Subcutaneous adipose tissue (tissue), 4 donors: ENCODE measurements around the gene NLN. TPM values are rescaled to one million over a fixed set of nuclear protein-coding genes. Genes with fewer than 3 reads are reported as not detected.

Experiments used
- CTCF ChIP-seq: fragments of 450-650 bp; IDR thresholded peaks from one replicate; pipeline ENCODE4 v1.5.1; 2016; ENCODE audit warnings: low read depth, mild to moderate bottlenecking, control low read depth, antibody characterized with exemption, moderate library complexity
- total RNA-seq, 4 donors: library from RNA; depleted of rRNA; stranded (reverse); fragments of >200 nt; gene quantifications; one replicate each; pipeline ENCODE4 v1.1.0, GENCODE V29; 2016

The NLN gene
- total RNA-seq, 4 donors from 2014 or later = 8.3 to 23.3 (median 20.0) TPM

DNA sequence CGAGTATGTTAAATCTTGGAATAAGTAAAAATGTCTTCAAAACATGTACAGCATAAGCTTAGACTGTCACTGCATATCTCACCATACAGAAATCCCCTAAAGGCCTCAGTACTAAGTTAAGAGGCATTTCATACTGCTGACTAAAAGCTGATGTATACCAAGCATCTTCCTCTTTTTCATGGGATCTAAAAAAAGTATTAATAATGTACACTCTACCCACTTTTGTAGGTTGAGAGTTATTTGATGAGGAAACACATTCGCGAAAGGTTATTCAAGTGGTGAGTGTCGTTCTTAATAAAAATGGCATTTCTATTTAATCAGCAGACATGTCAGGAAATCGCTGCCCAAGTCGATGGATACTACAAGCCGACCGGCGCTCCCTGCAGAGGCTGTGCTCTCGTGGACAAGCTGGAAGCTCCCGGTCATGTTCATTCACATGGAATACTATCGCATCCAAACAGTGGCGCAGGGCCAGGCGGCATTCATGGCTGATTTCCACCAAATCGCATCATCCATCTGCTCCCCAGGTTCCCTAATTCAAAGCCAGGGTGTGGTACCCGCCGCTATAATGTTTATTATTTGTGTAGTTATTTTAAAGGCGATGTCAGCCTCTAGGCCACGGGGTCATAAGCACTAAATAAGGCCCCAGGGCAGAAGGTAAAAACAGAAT, 820 bp upstream of the NLN start:
- TF ChIP-seq CTCF = no peak

- no peak for TF ChIP-seq CTCF
Measured at GRCh38 chr5:65722575-65723403, 784 bp downstream of the NLN start.

DNA sequence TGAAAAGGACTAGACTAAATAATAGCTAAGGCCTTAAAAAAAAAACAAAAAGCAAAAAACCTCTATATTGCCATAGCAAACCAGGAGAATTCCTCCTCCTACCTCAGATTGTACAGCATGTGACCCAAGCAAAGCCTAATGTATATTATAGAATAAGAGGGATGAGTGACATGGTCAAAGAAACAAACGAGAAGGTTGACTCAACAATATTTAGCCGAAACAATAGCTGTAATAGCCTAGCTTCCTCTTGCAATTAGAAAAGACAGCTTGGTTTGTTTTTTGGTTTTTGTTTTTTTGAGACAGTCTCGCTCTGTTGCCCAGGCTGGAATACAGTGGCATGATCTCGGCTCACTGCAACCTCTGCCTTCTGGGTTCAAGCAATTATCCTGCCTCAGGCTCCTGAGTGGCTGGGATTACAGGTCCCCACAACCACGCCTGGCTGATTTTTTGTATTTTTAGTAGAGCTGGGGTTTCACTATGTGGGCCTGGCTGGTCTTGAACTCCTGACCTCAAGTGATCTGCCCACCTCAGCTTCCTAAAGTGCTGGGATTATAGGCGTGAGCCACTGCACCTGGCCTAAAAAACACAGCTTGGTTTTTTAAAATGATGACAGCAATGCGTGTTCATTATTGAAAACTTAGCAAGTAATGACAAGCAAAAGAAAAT, 5.6 kb downstream of the NLN start:
- no peak for TF ChIP-seq CTCF

- no peak for TF ChIP-seq CTCF
Measured at GRCh38 chr5:65728218-65728617, 6.2 kb downstream of the NLN start.

DNA sequence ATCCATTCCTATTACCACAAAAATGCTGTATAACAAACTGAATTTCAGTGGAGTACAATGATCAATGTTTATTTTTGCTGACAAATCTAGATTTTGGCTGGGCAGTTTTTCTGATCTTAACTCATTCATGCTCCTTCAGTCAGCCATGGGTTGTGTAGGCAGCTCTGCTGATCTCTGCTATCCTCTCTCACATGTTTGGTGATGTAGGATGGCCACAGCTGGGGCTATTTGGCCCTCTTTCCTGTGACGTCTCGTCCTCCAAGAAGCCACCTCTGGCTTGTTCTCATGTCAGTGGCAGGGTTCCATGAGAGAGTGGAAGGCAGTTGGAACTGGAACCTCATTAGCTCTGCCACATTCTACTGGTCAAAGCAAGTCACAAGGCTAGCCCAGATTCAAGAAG, 8.9 kb downstream of the NLN start:
- TF ChIP-seq CTCF = no peak

- TF ChIP-seq CTCF = no peak
Measured at GRCh38 chr5:65734921-65735320, 12.9 kb downstream of the NLN start.

DNA sequence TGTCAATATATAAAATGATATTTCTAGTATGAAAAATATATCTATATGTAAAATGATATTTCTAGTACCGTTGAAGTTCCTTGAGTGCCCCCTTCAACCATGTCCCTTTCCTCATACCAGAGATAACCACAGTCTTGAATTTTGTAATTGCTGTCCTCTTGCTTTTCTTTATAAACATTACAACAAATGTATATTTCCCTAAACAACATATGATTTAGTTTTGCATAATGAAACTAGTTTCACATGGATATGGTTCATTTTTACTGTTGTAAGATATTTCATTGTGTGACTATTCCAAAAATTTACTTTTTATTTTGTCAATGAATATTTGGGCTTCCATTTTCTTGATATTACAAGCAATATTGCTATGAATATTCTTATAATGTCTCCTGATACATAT, 14.0 kb downstream of the NLN start:
- no peak for TF ChIP-seq CTCF
